Measurements from ENCODE around the gene PRG3.

DNA sequence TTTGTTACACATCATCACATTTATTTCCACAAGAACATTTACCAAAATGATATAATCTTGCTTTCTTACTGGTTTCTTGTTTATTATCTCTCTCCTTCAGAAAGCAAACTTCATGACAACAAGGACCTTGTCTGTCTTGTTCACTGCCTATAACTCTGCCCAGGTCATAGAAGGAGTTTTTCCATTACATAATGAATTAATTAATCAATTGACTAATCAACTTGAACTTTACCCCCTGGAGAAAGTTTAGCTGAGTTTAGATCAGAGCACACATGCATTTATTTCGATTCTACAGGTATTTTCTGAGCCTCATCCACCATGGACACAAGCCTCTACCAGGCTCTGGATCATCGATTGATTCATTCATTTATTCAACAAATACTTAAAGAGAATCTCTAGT lies 15.8 kb upstream of the PRG3 start:
- TF ChIP-seq RBM34 (IDR thresholded peaks at IDR 0.05; ENCODE audit: borderline replicate concordance, insufficient read depth, low read length) = no peak
- TF ChIP-seq, protein P1, sequence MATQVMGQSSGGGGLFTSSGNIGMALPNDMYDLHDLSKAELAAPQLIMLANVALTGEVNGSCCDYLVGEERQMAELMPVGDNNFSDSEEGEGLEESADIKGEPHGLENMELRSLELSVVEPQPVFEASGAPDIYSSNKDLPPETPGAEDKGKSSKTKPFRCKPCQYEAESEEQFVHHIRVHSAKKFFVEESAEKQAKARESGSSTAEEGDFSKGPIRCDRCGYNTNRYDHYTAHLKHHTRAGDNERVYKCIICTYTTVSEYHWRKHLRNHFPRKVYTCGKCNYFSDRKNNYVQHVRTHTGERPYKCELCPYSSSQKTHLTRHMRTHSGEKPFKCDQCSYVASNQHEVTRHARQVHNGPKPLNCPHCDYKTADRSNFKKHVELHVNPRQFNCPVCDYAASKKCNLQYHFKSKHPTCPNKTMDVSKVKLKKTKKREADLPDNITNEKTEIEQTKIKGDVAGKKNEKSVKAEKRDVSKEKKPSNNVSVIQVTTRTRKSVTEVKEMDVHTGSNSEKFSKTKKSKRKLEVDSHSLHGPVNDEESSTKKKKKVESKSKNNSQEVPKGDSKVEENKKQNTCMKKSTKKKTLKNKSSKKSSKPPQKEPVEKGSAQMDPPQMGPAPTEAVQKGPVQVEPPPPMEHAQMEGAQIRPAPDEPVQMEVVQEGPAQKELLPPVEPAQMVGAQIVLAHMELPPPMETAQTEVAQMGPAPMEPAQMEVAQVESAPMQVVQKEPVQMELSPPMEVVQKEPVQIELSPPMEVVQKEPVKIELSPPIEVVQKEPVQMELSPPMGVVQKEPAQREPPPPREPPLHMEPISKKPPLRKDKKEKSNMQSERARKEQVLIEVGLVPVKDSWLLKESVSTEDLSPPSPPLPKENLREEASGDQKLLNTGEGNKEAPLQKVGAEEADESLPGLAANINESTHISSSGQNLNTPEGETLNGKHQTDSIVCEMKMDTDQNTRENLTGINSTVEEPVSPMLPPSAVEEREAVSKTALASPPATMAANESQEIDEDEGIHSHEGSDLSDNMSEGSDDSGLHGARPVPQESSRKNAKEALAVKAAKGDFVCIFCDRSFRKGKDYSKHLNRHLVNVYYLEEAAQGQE (IDR thresholded peaks at IDR 0.05; ENCODE audit: borderline replicate concordance) = no peak
- TF ChIP-seq, protein P1 (CRISPR knock-in tag; IDR thresholded peaks at IDR 0.05; ENCODE audit: low read depth) = no peak
- no peak for TF ChIP-seq ZBTB8A (IDR thresholded peaks at IDR 0.05; ENCODE audit: partially characterized antibody)
- TF ChIP-seq, protein P2, sequence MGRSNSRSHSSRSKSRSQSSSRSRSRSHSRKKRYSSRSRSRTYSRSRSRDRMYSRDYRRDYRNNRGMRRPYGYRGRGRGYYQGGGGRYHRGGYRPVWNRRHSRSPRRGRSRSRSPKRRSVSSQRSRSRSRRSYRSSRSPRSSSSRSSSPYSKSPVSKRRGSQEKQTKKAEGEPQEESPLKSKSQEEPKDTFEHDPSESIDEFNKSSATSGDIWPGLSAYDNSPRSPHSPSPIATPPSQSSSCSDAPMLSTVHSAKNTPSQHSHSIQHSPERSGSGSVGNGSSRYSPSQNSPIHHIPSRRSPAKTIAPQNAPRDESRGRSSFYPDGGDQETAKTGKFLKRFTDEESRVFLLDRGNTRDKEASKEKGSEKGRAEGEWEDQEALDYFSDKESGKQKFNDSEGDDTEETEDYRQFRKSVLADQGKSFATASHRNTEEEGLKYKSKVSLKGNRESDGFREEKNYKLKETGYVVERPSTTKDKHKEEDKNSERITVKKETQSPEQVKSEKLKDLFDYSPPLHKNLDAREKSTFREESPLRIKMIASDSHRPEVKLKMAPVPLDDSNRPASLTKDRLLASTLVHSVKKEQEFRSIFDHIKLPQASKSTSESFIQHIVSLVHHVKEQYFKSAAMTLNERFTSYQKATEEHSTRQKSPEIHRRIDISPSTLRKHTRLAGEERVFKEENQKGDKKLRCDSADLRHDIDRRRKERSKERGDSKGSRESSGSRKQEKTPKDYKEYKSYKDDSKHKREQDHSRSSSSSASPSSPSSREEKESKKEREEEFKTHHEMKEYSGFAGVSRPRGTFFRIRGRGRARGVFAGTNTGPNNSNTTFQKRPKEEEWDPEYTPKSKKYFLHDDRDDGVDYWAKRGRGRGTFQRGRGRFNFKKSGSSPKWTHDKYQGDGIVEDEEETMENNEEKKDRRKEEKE (IDR thresholded peaks at IDR 0.05; ENCODE audit: borderline replicate concordance in 1 of 2, control insufficient read depth in 1 of 2, low read depth in 2 of 2, low read length in 1 of 2) = no peak
- TF ChIP-seq, protein P3, sequence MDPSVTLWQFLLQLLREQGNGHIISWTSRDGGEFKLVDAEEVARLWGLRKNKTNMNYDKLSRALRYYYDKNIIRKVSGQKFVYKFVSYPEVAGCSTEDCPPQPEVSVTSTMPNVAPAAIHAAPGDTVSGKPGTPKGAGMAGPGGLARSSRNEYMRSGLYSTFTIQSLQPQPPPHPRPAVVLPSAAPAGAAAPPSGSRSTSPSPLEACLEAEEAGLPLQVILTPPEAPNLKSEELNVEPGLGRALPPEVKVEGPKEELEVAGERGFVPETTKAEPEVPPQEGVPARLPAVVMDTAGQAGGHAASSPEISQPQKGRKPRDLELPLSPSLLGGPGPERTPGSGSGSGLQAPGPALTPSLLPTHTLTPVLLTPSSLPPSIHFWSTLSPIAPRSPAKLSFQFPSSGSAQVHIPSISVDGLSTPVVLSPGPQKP (CRISPR knock-in tag; IDR thresholded peaks at IDR 0.05) = no peak

Data from K562 (cell line).